K562 (cell line): ENCODE data around the gene ORMDL2. TPM values are rescaled to one million over a fixed set of nuclear protein-coding genes. Genes with fewer than 3 reads are reported as not detected.

Source experiments
- CEBPZ ChIP-seq: fragments of 150-350 bp; IDR thresholded peaks from 2 replicates; pipeline ENCODE4 v1.6.1; 2014; ENCODE audit warnings: low read depth, mild to moderate bottlenecking, low read length, borderline replicate concordance
- MEIS2 ChIP-seq: fragments of 450-650 bp; IDR thresholded peaks from 2 replicates; pipeline ENCODE4 v1.6.1; 2014; ENCODE audit warnings: mild to moderate bottlenecking; ENCODE audit not compliant: partially characterized antibody
- NCOA1 ChIP-seq: fragments of 450-650 bp; IDR thresholded peaks from 2 replicates; pipeline ENCODE4 v1.6.1; 2016; ENCODE audit warnings: low read depth
- SUPT5H ChIP-seq: fragments of 450-650 bp; IDR thresholded peaks from 2 replicates; pipeline ENCODE4 v1.6.1; 2016
- VEZF1 ChIP-seq: fragments of 200-800 bp; sonication (Bioruptor generic); IDR thresholded peaks from 2 replicates; pipeline ENCODE4 v1.6.1; 2017; ENCODE audit warnings: missing genetic modification characterization, missing compliant biosample characterization
- ZNF124 ChIP-seq: sonication (generic); formaldehyde crosslinking; IDR thresholded peaks from 2 replicates; pipeline ENCODE4 v1.8.1; 2022; ENCODE audit warnings: missing genetic modification reagents
- polyA plus RNA-seq, 8 experiments: library from polyadenylated mRNA; depleted of rRNA in 4 of 8; stranded (reverse) in 5 of 8; unstranded in 3 of 8; fragments of >200 nt; fragmentation: Nextera tagmentation in 2 of 8; fragmentation: Illumina TruSeq in 1 of 8; extraction: Ambion mirVana in 2 of 8; extraction: Trizol in 1 of 8; gene quantifications; 2 replicates each; pipeline versions ENCODE4 v1.2.1 to v1.2.3, GENCODE V29; 2011 to 2014; ENCODE audit warnings: inconsistent platforms in 1 of 8, missing spikeins in 1 of 8
- total RNA-seq, 7 experiments: library from RNA; depleted of rRNA in 6 of 7; stranded (reverse); fragments of >200 nt in 6 of 7; fragmentation: Illumina TruSeq in 2 of 7; extraction: Trizol in 2 of 7; gene quantifications; 2 replicates each; pipeline versions ENCODE4 v1.2.1 to v1.2.3, GENCODE V29; 2011 to 2021; ENCODE audit warnings: low replicate concordance in 1 of 7

The ORMDL2 gene
- total and polyA plus RNA-seq, 9 of the 15 experiments (the other 6 are each of a cell fraction or from before 2014, with no cell fraction given): 9.9 to 113 (median 34.4) TPM

GRCh38 chr12:55845361-55845760 lies 27.5 kb downstream of the ORMDL2 start (continued):
- TF ChIP-seq CEBPZ (no peak), SUPT5H (no peak), NCOA1 (no peak), VEZF1 (no peak), MEIS2 (peak; percentile 74), ZNF124 (CRISPR knock-in tag) (no peak)
